NCI-H1092 treated with DMSO at 0.1 percent for 48 hours (cell line): Measurements from ENCODE around the gene ANKRD63.

Experiments used
- DNase-seq: peaks from one replicate; lab custom pipeline; 2025; lab: John Stamatoyannopoulos, UW

ANKRD63 gene

DNA sequence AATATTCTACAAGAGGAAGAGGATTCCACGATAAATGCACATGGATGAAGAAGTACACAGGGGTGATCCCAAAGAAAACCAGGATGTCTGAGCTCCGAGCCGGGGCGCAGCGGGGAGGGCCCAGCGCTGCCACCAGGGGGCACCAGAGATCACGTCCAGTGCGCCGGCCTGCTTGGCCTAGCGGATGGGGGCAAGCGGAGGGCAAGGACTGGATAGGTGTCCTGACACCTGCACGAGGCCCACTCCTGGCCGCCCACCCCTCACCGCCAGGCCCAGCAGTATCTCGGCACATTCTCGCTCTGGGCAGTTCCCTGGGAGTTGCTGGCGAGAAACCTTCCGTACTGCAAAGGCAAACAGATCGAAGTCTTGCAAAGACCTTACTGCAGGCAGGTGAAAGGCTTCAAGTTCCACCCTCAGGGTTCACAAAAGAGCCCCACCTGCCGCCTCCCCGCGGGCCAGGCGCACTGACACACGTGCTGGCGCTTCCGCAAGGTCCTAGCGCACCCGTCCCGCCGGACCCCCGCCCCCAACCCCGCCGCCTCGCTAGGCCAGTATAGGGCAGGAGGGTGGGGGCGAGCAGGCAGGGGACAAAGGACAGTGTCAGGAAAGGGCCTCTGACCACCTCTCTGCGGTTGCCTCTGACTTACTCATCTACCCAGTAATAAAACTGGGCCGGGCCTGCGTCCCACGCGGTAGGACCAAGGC is 3.3 kb downstream of the ANKRD63 start:
- DNase-seq: peak; percentile 49

DNA sequence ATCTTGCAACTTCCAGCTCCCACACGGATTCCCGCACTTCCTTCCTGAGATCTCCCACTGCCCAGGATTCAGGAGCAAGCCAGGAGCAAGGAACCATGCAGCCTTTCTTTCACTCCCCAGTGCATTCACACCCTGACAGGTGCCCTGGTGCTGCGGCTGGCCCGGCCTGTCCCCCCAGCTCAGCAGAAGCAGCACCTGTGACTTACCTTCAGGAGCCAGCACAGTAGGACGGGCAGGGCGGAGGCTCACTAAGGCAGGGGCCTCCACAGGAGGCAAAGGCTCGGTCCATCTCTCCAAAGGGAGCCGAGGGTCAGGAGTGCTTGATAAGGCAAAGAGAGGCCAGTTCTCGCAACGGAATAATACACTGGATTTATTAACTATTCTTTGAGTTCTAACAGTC is 4.8 kb downstream of the ANKRD63 start:
- no peak for DNase-seq

DNA sequence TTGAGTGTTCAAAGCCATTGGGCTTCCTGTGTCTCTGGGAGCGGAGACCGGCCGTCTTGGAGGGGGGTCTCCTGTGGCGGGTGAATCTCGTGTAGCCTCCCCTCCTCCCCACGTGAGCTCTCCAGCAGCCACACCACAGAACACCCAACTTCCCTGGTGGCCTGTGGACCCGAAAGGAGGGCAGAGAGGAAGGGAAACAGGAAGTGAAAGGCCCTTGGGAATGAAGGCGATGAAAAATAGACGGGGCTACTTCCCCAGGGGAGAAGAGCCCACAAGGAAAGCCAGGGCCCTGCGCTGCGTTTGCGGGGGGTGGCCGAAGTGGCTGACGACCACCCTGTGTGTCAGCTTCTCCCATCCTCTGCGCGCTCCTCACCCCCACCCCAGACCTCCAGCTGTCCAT is 5.4 kb downstream of the ANKRD63 start:
- DNase-seq: no peak

DNA sequence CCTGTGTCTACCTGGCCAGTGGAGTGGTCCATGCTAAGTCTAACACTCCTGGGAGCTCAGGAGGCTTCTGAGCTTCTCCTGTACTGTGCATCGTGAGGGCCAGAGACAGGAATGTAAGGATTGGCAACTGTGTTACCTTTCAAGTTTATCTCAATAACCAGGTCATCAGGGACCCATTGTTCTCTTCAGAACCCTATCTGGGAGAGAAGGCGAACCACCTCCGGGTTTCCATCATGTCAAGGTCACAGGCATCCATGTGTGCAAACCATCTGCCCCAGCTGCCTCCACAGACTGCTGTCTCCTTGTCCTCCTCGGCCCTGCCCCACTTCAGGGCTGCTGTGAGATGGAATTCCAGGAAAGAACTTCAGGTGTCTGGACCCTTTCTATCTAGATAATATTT is 5.9 kb downstream of the ANKRD63 start:
- no peak for DNase-seq

DNA sequence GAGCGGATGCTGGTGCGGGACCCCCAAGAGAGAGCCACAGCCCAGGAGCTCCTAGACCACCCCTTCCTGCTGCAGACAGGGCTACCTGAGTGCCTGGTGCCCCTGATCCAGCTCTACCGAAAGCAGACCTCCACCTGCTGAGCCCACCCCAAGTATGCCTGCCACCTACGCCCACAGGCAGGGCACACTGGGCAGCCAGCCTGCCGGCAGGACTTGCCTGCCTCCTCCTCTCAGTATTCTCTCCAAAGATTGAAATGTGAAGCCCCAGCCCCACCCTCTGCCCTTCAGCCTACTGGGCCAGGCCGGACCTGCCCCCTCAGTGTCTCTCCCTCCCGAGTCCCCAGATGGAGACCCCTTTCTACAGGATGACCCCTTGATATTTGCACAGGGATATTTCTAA is 6.9 kb downstream of the ANKRD63 start:
- DNase-seq: no peak

DNA sequence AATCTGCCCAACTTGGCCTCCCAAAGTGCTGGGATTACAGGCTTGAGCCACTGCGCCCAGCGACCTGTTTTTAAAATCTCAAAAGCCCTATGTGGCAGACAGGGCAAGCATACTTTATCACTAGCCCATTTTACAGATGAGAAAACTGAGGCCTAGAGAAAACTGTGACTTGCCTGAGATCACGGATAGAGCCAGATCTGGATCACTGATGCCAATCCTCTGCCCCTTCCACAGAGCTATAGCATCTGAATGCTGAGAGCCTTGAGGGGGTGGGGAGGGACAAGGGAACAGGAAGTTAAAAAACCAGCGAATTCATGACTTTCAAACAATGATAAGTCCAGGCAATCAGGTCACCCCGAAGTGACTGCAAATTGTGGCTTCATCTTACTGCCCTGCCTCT is 7.3 kb downstream of the ANKRD63 start:
- no peak for DNase-seq

DNA sequence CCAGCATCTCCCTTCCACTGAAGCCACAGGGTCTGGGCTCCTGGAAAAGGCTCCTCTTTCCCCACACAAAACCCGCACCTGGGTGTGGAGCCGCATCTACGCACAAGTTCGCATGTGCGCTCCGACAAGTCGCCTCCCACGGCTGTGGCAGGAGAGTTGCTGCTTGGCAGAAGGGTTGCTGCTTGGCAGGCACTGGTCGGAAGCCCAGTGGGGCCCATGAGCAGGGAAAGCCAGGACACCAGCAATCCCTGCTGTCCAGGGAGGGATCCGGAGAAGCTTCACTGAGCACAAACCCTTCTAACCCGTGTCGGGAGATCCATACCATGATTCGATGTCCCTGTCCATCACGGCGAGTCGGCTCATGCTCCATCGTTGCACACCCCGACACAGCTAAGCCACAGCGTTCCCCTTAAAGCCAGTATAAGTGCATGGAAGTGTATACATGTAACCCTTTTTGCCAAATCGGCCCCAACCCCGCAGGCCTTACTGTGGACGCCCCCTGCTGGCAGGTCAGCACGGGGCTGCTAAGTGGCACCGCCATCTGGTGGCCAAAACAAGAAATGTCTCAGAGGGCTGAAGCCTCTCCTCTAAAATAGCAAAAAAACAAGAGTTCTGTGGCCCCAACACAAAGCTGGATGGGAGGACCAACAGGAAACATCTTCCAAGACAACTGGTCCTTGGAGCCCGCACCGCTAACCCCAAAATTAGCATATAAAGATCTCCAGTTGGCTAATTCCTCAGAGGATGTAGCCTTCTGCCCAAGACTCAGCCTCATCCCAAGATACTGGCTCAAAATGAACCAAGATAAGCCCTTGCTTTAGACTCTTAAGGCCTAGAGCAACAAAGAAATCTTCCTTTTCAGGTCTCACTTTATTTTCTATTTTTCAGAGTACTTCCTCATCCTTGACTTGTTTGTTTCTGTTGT is 8.3 kb downstream of the ANKRD63 start:
- peak; percentile 42 for DNase-seq

DNA sequence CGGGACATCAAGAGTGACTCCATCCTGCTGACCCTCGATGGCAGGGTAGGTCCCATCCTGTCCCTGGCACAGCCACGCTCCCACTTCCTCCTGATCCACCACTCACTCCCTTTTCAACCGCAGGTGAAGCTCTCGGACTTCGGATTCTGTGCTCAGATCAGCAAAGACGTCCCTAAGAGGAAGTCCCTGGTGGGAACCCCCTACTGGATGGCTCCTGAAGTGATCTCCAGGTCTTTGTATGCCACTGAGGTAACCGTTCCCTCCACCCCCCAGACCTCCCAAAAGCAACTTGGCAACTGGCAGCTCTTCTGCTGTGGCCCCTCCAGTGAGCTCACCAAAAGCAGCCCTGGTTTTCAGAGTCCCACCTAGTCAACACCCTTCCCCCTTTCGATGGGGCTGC is 9.4 kb downstream of the ANKRD63 start:
- DNase-seq: no peak

DNA sequence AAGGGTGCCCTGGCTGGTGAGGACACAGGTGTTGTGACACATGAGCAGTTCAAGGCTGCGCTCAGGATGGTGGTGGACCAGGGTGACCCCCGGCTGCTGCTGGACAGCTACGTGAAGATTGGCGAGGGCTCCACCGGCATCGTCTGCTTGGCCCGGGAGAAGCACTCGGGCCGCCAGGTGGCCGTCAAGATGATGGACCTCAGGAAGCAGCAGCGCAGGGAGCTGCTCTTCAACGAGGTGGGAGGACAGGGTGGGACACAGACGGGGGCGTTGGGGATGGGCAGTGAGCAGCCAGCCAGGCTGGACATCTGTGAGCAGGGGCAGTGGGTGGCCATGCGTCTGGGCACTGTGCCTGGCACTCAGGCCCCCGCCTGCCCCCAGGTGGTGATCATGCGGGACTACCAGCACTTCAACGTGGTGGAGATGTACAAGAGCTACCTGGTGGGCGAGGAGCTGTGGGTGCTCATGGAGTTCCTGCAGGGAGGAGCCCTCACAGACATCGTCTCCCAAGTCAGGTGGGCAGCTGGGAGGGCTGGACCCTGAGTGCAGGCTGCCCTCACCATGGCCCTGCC is 10.3 kb downstream of the ANKRD63 start:
- DNase-seq: no peak

DNA sequence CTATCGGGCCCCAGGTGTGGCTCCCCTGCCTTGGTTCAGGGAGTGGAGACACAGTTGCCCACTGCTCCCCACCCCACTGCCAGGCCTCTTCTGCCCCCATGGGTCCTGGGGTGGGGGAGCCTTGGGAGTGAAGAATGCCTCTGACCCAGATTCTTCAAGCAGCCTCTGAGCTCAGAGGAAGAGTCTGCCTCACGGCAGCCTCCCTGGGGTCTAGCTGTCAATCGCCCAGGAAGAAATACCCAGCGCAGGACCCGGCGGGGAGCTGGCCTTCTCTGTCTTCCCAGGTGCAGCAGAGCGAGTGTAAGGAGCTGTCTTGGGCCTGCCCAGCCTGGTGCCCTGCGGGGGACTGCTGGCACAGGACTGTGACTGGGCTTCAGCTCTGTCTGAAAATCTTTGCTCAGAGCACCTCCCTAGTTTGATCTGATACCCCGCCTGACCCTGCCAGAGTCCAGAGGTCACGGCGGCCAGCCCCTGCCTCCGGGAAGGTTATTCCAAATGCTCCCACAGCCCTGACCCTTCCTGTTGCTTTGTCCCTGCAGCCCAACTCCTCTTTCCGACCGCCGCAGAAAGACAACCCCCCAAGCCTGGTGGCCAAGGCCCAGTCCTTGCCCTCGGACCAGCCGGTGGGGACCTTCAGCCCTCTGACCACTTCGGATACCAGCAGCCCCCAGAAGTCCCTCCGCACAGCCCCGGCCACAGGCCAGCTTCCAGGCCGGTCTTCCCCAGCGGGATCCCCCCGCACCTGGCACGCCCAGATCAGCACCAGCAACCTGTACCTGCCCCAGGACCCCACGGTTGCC is 11.0 kb downstream of the ANKRD63 start:
- no peak for DNase-seq

DNA sequence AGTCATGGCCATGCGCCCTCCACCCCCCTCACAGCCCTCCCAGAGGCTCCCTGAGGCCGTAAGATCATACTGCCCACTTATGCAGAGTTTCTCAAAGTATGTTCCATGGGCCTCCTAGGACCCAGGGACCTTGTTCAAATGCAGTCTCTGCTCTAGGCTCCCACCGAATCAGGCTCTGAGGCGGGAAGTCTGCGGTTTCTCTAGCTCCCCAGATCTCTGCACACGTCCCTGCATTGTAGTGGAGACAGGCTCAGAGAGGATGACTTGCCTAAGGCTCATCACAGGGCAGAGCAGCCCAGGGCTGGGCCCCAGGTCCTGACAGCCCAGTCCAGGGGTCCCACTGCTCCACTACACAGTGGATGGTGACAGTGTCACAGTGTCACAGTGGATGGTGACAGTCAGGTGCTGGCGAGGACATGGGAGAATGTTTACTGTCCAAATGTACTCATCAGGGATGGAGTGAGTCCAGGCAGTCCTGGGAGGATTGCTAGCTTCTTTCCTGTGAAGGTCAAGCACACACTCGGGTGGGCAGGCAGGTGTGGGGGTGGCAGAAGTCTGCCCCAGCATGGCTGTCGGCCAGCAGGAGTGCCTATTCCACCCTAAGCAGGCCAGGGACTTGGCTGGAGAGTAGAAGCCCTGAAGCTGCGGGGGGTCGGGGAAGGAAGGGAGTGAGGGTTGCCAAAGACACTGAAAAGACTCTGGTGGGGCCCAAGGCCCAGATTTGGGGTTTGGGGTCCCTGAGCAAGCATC is 12.4 kb downstream of the ANKRD63 start:
- DNase-seq: no peak

DNA sequence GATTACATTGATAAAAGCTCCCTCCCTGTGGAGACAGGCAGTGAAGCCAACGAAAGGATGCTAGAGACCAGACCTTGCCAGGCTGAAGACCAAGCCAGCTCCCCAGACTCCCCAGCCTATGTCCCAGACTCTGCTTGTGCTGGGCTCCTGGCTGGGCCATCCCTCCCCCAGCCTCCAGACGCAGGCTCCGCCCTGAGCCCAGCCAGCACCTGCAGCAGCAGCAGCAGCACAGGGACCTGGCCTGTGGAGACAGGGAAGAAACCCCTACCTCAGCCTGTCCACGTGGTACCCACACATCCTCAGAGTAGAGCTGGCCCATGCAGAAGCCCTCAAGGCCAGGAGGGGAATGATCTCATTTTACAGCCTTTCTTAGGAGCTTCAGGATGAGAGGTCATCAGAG is 13.3 kb downstream of the ANKRD63 start:
- DNase-seq: no peak

DNA sequence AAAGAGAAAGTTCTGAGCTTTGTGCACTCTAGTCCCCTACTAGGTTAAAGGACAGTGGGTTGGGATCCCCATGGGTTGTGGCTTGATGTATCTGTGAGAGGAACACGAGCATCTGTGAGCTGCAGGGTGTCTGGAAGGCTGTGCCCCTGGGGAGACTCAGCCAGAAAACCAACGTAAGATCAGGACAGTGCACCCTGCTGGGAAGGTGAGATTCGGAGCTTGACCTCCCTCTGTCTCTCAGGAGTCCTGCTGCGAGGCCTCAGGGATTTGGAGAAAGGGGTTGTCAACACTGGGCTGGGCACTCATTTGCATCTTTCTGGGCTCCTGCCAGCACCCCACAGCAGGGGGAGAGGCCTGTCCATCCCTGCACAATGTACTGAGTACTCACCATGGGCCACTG is 15.2 kb downstream of the ANKRD63 start:
- no peak for DNase-seq

DNA sequence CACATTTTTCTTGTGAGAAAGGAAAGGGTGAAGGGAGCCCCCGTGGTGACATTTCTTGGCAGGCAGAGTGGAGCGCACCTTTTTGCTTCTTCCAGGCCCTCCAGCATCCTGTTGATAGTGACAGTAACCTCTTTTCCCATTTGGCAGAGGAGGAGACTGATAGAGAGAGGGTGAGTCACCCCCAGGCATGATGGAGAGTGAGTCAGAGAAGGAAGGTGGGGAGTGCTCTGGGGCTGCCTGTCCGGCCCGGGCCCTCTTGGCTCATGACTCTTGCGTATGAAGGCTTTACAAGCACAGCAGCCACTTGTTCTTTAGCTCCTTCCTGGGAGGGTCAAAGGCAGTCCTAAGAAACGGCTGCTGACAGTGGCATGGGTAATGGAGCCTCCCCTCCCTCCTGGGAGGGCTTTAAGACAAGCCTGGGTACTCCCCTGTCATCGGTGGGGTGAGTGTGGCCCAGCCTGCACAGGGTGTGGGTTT is 16.0 kb downstream of the ANKRD63 start:
- DNase-seq: no peak

DNA sequence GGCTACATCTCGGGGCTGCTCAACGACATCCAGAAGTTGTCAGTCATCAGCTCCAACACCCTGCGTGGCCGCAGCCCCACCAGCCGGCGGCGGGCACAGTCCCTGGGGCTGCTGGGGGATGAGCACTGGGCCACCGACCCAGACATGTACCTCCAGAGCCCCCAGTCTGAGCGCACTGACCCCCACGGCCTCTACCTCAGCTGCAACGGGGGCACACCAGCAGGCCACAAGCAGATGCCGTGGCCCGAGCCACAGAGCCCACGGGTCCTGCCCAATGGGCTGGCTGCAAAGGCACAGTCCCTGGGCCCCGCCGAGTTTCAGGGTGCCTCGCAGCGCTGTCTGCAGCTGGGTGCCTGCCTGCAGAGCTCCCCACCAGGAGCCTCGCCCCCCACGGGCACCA is 17.0 kb downstream of the ANKRD63 start:
- no peak for DNase-seq

DNA sequence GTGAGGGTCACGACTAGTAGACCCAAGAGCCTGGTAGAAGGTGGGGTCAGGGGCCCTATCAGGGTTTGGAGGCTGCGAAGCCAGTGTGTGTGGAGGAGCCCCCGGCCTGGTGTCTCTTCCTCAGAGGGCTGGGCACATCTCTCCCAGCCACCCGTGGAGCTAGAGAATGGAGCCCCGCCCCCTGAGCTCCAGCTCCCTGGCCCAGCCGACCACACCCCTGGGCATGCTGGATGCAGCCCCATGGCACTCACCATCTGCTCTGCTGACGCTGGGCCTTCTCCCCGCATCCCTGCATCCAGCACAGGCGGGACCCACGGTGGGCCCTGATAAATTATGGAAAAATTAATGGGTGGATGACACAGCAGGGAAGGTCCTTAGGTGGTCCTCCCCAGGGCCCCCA is 17.5 kb downstream of the ANKRD63 start:
- DNase-seq: no peak

DNA sequence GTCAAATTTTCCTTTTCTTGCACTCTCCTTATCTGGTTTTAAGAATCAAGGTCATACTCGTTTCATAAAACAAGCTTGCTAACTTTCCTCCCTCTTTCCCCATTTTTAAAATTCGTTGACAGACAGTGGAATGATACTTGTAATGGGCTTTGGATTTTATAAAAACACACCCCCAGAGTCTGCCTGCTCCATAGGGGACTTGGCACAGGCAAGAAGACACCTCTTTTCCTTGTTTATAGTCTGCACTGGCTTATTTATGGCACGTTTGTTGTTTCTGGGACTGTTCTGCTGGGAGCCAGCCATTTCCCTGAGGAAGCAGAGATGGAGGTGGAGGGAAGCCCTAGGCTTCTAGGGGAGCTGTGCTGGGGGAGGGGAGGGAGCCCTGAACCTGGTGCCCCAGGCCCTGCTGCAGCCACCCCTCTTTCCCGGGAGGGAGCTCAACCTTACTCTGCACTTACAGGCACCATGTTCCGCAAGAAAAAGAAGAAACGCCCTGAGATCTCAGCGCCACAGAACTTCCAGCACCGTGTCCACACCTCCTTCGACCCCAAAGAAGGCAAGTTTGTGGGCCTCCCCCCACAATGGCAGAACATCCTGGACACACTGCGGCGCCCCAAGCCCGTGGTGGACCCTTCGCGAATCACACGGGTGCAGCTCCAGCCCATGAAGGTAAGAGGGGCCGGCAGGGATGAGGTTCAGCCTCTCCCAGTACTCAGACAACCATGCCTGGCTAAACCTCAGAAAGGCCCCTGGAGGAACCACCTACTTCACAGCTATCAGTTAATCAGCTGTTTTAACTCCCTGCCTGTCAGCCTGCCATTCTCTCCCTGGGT is 18.3 kb downstream of the ANKRD63 start:
- no peak for DNase-seq

DNA sequence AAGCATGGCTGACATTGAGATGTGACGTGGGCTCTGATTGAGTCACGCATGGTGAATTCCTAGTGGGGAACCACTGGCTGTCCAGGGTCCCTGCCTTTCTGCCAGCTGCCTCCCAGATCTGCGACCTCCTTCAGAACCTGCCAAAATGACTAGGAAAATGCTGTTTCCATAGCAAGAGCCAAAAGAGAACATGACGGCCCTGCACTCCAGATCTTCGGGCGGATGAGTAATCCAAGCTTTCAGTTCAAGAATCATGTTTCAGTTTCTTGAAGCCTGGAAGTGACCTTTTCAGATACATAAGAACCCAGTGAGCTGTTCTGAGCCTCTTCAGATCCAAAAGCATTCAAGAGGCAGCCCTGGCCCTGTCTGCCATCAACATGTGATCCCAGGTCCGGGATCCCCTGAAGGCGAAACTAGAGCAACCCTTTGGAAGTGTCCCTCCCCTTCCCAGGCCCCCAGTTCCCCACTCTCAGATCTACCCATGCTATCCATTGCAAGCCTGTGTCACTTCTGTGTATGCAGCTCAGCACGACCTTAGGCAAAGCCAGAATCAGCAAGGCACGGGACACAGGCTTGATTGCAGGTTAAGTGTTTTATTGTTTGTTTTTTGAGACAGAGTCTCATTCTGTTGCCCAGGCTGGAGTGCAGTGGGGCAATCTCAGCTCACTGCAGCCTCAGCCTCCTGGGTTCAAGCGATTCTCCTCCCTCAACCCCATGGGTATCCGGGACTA is 19.7 kb downstream of the ANKRD63 start:
- DNase-seq: no peak

DNA sequence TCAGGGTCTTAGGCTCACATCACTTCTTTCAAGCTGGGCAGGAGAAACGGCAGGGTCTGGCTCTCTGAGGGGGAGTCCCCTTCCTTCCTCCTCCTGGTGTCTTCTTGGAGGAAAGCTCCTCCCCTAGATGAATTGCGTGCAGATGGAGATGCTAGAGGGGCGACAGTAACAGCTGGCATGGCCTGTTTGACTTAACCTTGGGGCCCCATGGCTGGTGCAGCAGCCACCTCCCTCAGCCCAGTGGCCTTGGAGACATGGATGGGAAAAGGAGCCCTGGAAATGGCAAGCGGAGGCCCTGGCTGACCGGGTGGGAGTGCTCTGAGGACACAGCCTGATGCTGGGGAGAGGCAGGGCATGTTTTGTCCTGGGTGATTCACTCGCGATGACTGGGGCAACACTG is 23.8 kb downstream of the ANKRD63 start:
- DNase-seq: no peak

DNA sequence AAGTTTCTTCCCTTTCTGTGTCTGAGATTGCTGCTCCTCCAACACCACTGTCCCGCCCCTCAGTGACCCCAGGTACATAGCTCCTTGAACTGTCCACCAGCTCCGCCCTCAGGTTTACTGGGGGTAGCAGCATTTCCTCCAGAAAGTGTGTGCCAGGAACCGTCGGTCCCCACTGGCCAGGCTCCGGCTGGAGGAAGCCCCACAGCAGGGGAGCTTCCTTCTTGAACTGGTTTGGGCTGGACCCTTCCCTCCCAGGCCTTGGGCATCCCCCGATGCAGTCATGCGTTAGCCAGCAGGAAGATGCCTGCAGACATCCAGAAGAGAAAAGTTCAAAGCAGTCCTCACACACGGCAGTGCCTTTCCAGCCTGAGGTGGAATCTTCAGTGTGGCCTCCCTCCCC is 24.3 kb downstream of the ANKRD63 start:
- no peak for DNase-seq
